ENCODE measurements around the gene MBTD1. TPM values are rescaled to one million over a fixed set of nuclear protein-coding genes. Genes with fewer than 3 reads are reported as not detected.
A peak's percentile ranks its signal among the peaks of the same experiment; 100 is the strongest.

The MBTD1 gene
- total and polyA plus RNA-seq, 10 of the 15 experiments (the other 5 are each of a cell fraction or from before 2014, with no cell fraction given): 1.3 to 16.7 (median 9.5) TPM

- peaks cover 23% of the 10 kb centered on the region for H3K79me2 ChIP-seq (ENCODE audit: control insufficient read depth, insufficient read depth, low read length)
- CTCF ChIA-PET: interaction anchor here (0.9 to 1.9 kb wide), 2 partner anchors 18 to 20 kb away, joined by 3 to 4 read pairs; no protein-coding TSS in a partner anchor
- ATAC-seq: peak; percentile 97
- H4K20me1 ChIP-seq (ENCODE audit: control insufficient read depth, insufficient read depth): no peaks in the 10 kb centered on the region
- intact Hi-C loops (cut with micrococcal nuclease; ENCODE audit: unreplicated experiment): no loop called here
- POLR2A ChIA-PET: interaction anchor here (0.5 to 0.6 kb wide), 2 partner anchors 9 to 41 kb away, joined by 3 to 4 read pairs; no protein-coding TSS in a partner anchor
- peak overlapping the region; percentile 48 for H2AFZ ChIP-seq (ENCODE audit: control insufficient read depth, low read depth, low read length)
- peak overlapping the region; percentile 87 for H3K4me2 ChIP-seq (ENCODE audit: control insufficient read depth, insufficient read depth)
- RAD21 ChIA-PET (ENCODE audit: unreplicated experiment): interaction anchor here (1.0 kb wide), 1 partner anchor 9 kb away, joined by 4 read pairs; no protein-coding TSS in a partner anchor
- H3K4me3 ChIP-seq: peak overlapping the region; percentile 28; the same call in 1 of the 2 replicates
- SMC1A ChIA-PET (ENCODE audit: uncharacterized antibody, unreplicated experiment): interaction anchor here (0.7 to 1.6 kb wide), 8 partner anchors 14 to 70 kb away, joined by 3 to 5 read pairs (median 3); no protein-coding TSS in a partner anchor
- TF ChIP-seq JUNB (IDR thresholded peaks at IDR 0.05) (peak; percentile 43), ETV6 (conservative IDR thresholded peaks at IDR 0.05 in 1 of 2, IDR thresholded peaks at IDR 0.05 in 1 of 2; ENCODE audit: borderline replicate concordance in 1 of 2, low read depth in 1 of 2) (peak in 1 of 2 experiments; percentile 38; a peak in 1 of 4 replicates), CREM (IDR thresholded peaks at IDR 0.05; ENCODE audit: low read depth) (no peak), TCF7 (IDR thresholded peaks at IDR 0.05; ENCODE audit: borderline replicate concordance) (peak; percentile 82), ESRRA (IDR thresholded peaks at IDR 0.05; ENCODE audit: low read length) (no peak), SPI1 (IDR thresholded peaks at IDR 0.05; ENCODE audit: borderline replicate concordance, insufficient read depth, low read depth, low read length) (peak; percentile 80)
- WGBS (ENCODE audit: insufficient coverage, insufficient replicate concordance, low lambda C conversion rate, missing lambda C conversion rate): 0% methylated on average over 6 of the region's 6 CpGs
- no TSS peak for BruUV-seq (replicated peaks)
- H3K9ac ChIP-seq (ENCODE audit: control insufficient read depth, insufficient read depth, low read length): peak overlapping the region; percentile 13; the same call in 1 of the 2 replicates
- H3K27me3 ChIP-seq (replicated peaks in 1 of 2; ENCODE audit: control insufficient read depth in 2 of 2, insufficient read depth in 2 of 2, low read length in 1 of 2): no peaks in the 10 kb centered on the region
- DNase-seq (ENCODE audit: low read depth, low spot score): peak; percentile 40
- in situ Hi-C loops (cut with MboI): no loop called here
- no peaks in the 10 kb centered on the region for H3K9me3 ChIP-seq (replicated peaks; ENCODE audit: control insufficient read depth, insufficient read depth, low read length)
- no peaks in the 10 kb centered on the region for H3K36me3 ChIP-seq (ENCODE audit: control insufficient read depth in 2 of 2, insufficient read depth in 2 of 2, low read length in 1 of 2)
- peaks cover 10% of the 10 kb centered on the region for H3K4me1 ChIP-seq (ENCODE audit: control insufficient read depth, insufficient read depth, low read length)
- FAIRE-seq: peak; percentile 84
- H3K27ac ChIP-seq (ENCODE audit: control insufficient read depth, insufficient read depth): peak overlapping the region; percentile 70
Measured at GRCh38 chr17:51238255-51238887, 21.5 kb downstream of the MBTD1 start.

Measured in GM12878 (cell line).